ENCODE measurements around the gene RPP40. TPM values are rescaled to one million over a fixed set of nuclear protein-coding genes. Genes with fewer than 3 reads are reported as not detected.

The RPP40 gene
- total and polyA plus RNA-seq, 9 of the 15 experiments (the other 6 are each of a cell fraction or from before 2014, with no cell fraction given): 22.6 to 114 (median 39.0) TPM

- Histone ChIP-seq H3K9ac (ENCODE audit: insufficient read depth in 1 of 2, low read depth in 2 of 2, low read length in 2 of 2) (no peak overlapping the region), H3K79me2 (ENCODE audit: control insufficient read depth, insufficient read depth, low read length) (no peaks in the 10 kb centered on the region), H4K20me1 (replicated peaks; ENCODE audit: control insufficient read depth, insufficient read depth, low read length) (no peaks in the 10 kb centered on the region), H3K27ac (ENCODE audit: extremely low read depth, low read depth, low read length) (no peak overlapping the region), H3K9me3 (replicated peaks; ENCODE audit: control insufficient read depth, insufficient read depth, low read depth, low read length) (peaks cover 11% of the 10 kb centered on the region), H3K4me2 (ENCODE audit: insufficient read depth, low read length) (no peak overlapping the region), H3K4me1 (replicated peaks in 1 of 2; ENCODE audit: control insufficient read depth in 2 of 2, insufficient read depth in 2 of 2, low read length in 2 of 2) (peaks cover 0 to 10% of the 10 kb centered on the region in 2 experiments; a peak in 2 of 5 replicates), H3K4me3 (no peak overlapping the region), H3K27me3 (ENCODE audit: control insufficient read depth in 2 of 2, insufficient read depth in 2 of 2, low read length in 2 of 2) (no peaks in the 10 kb centered on the region), H2AFZ (ENCODE audit: low read depth, low read length) (no peak overlapping the region), H3K36me3 (ENCODE audit: control insufficient read depth, insufficient read depth, low read length) (no peaks in the 10 kb centered on the region; the same call in 2 of the 3 replicates), H3K9me1 (ENCODE audit: control insufficient read depth, insufficient read depth, low read length) (no peaks in the 10 kb centered on the region)
- ATAC-seq (no peak), FAIRE-seq (no peak), DNase-seq (ENCODE audit: extremely low read depth in 1 of 4, low spot score in 3 of 4) (no peak)
- ChIA-PET POLR2A (no interaction called here), CTCF (ENCODE audit: low intra/inter-chr PET ratio) (no interaction called here)
- no TSS peak for BruUV-seq (replicated peaks)
- WGBS (ENCODE audit: insufficient coverage, low coverage, missing lambda C conversion rate): 12% methylated on average over 3 of the region's 3 CpGs
- in situ Hi-C loops (cut with MboI): no loop called here
- TF ChIP-seq CBX3 (IDR thresholded peaks at IDR 0.05; ENCODE audit: borderline replicate concordance in 1 of 2, low read length in 2 of 2): peak in 1 of 2 experiments; percentile 93; a peak in 2 of 3 replicates
- TF ChIP-seq ZNF444 (CRISPR knock-in tag; IDR thresholded peaks at IDR 0.05): no peak
- peak; percentile 88 for TF ChIP-seq CBX5 (IDR thresholded peaks at IDR 0.05; ENCODE audit: borderline replicate concordance, low read depth)
- TF ChIP-seq ZNF324 (CRISPR knock-in tag; IDR thresholded peaks at IDR 0.05): peak; percentile 100
- no peak for TF ChIP-seq SMARCA5 (IDR thresholded peaks at IDR 0.05)
- no peak for TF ChIP-seq PBX2 (CRISPR knock-in tag; IDR thresholded peaks at IDR 0.05; ENCODE audit: low read depth)
- 0 out of 2 replicates have a peak, but pooled peaks have one; percentile 15 for TF ChIP-seq PBX2 (tag; conservative IDR thresholded peaks at IDR 0.05; ENCODE audit: low read depth)
- no peak for TF ChIP-seq ETV1 (tag; conservative IDR thresholded peaks at IDR 0.05; ENCODE audit: low read depth)
- peak; percentile 83 for TF ChIP-seq TRIM28 (IDR thresholded peaks at IDR 0.05)
- TF ChIP-seq ZBTB33 (CRISPR knock-in tag; IDR thresholded peaks at IDR 0.05): no peak
- no peak for TF ChIP-seq SAP30 (IDR thresholded peaks at IDR 0.05; ENCODE audit: borderline replicate concordance, insufficient read depth, low read depth, low read length, poor library complexity, severe bottlenecking)
- TF ChIP-seq ESRRA (IDR thresholded peaks at IDR 0.05; ENCODE audit: borderline replicate concordance, low read depth): no peak
- no peak for TF ChIP-seq VEZF1 (CRISPR knock-in tag; IDR thresholded peaks at IDR 0.05)
- peak; percentile 69 for TF ChIP-seq ZNF280A (IDR thresholded peaks at IDR 0.05; ENCODE audit: low read depth, partially characterized antibody)
- peak; percentile 69; the same call in 1 of the 2 replicates for TF ChIP-seq ZNF445 (CRISPR knock-in tag; IDR thresholded peaks at IDR 0.05; ENCODE audit: low read depth)
- intact Hi-C loops (cut with micrococcal nuclease): no loop called here
Measured at GRCh38 chr6:4979426-4979825, 24.4 kb downstream of the RPP40 start.

Data from K562 (cell line).